Central memory CD8-positive, alpha-beta T cell (primary cell): ENCODE measurements around the gene NAIP.
"Not testable (repeated sequence)": the region's sequence is repeated elsewhere in the genome, so short reads cannot be mapped to it uniquely, and the experiment has no call there.

Experiments
- ATAC-seq: fragments of 150-1000 bp; cut with Tn5 transposase; replicated peaks from 2 replicates; pipeline ENCODE4 v1.10.0; 2022; ENCODE audit warnings: mild to moderate bottlenecking, moderate FRiP score, moderate number of reproducible peaks; ENCODE audit not compliant: poor library complexity, severe bottlenecking; ENCODE audit errors: extremely low read depth
- DNase-seq, 2 donors: peaks; one replicate each; pipeline ENCODE4 v3.0.0; 2021; ENCODE audit warnings: low spot score in 2 of 2
- H3K27ac Mint-ChIP-seq: one replicate; pipeline ENCODE4 v1.8.0; 2022; ENCODE audit warnings: low read depth, mild to moderate bottlenecking, moderate library complexity, mixed read lengths
- H3K27me3 Mint-ChIP-seq: one replicate; pipeline ENCODE4 v1.8.0; 2022; ENCODE audit warnings: mixed read lengths
- H3K36me3 Mint-ChIP-seq: one replicate; pipeline ENCODE4 v1.8.0; 2022; ENCODE audit warnings: mild to moderate bottlenecking, moderate library complexity, mixed read lengths; ENCODE audit not compliant: insufficient read depth
- H3K4me1 Mint-ChIP-seq: one replicate; pipeline ENCODE4 v1.8.0; 2022; ENCODE audit warnings: mixed read lengths
- H3K4me3 Mint-ChIP-seq: one replicate; pipeline ENCODE4 v1.8.0; 2022; ENCODE audit warnings: mild to moderate bottlenecking, moderate library complexity, mixed read lengths
- H3K9me3 Mint-ChIP-seq: one replicate; pipeline ENCODE4 v1.8.0; 2022; ENCODE audit warnings: mixed read lengths

The NAIP gene

DNA sequence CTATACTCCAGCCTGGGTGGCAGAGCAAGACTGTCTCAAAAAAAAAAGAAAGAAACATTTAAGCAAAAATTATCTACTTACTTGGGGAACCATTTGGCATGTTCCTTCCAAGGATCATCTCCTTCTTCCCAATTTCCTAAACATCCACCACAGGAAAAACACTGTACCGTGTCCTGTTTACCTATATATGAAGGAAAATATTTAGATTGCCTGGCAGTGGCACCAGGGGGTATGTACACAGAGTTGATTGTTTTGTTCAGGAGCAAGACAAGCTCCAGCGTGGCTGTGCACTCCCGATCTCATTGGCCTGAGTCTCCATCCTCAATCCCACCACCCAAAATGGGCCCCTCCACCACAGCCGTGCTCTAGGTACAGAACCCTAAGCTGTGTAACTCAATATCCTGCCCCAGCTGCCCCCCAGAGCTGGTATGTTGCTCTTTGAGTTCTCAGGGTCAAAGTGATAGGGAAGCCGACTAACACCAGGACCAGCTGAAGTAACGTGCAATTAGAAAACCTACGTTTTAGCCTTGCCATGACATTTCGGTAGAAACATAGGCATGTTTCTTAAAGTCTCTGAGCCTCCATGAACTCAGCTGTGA is 13.8 kb downstream of the NAIP start:
- no peaks in the 10 kb centered on the region for H3K4me1 Mint-ChIP-seq
- DNase-seq (no peak), ATAC-seq (no peak)
- no peaks in the 10 kb centered on the region for H3K36me3 Mint-ChIP-seq
- H3K27ac Mint-ChIP-seq: no peak overlapping the region
- H3K9me3 Mint-ChIP-seq: no peaks in the 10 kb centered on the region
- no peaks in the 10 kb centered on the region for H3K27me3 Mint-ChIP-seq
- H3K4me3 Mint-ChIP-seq: no peak overlapping the region

DNA sequence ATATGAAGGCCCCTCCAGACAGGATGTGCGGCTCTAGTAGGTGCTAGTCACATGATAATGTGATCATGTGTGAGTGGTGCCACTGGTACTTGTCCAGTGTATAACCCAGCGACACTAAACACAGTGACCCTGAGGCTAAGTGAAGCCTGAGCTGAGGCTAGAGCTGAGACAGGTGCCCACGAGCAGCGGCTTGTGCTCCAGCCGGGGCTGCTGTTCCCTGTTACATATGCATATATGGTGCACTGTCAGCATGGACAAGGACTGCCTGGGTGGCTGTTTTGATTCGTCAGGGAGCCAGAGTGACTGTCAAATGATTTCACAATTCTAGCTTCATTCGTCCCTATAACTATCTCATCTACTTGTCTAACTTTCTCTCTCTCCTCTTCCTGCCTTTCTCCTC is 18.2 kb downstream of the NAIP start:
- not testable (repeated sequence) for H3K9me3 Mint-ChIP-seq, H3K27ac Mint-ChIP-seq, DNase-seq, H3K36me3 Mint-ChIP-seq, H3K4me1 Mint-ChIP-seq, ATAC-seq, H3K27me3 Mint-ChIP-seq, H3K4me3 Mint-ChIP-seq

GRCh38 chr5:70984882-70985281 is 40.3 kb downstream of the NAIP start:
- H3K27ac Mint-ChIP-seq, ATAC-seq, H3K27me3 Mint-ChIP-seq, H3K4me3 Mint-ChIP-seq, H3K9me3 Mint-ChIP-seq, H3K36me3 Mint-ChIP-seq, H3K4me1 Mint-ChIP-seq, DNase-seq: not testable (repeated sequence)

- H3K9me3 Mint-ChIP-seq, ATAC-seq, H3K27me3 Mint-ChIP-seq, H3K4me1 Mint-ChIP-seq, H3K4me3 Mint-ChIP-seq, H3K36me3 Mint-ChIP-seq, DNase-seq, H3K27ac Mint-ChIP-seq: not testable (repeated sequence)
Measured at GRCh38 chr5:70967220-70967619, 57.9 kb downstream of the NAIP start.

GRCh38 chr5:70964531-70964930 is 60.6 kb downstream of the NAIP start:
- not testable (repeated sequence) for ATAC-seq, H3K9me3 Mint-ChIP-seq, H3K27ac Mint-ChIP-seq, H3K4me1 Mint-ChIP-seq, H3K27me3 Mint-ChIP-seq, DNase-seq, H3K4me3 Mint-ChIP-seq, H3K36me3 Mint-ChIP-seq

DNA sequence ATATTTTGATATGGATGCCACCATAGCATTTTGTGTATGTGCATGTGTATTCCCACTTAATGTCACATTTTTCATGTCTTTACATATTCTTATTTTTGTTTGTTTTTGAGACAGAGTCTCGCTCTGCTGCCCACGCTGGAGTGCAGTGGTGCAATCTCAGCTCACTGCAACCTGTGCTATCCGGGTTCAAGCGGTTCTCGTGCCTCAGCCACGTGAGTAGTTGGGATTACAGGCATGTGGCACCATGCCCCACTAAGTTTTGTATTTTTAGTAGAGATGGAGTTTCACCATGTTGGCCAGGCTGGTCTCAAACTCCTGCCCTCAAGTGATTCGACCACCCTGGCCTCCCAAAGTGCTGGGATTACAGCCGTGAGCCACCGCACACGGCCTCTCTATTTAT is 72.1 kb downstream of the NAIP start:
- DNase-seq, H3K4me3 Mint-ChIP-seq, H3K36me3 Mint-ChIP-seq, ATAC-seq, H3K27ac Mint-ChIP-seq, H3K4me1 Mint-ChIP-seq, H3K27me3 Mint-ChIP-seq, H3K9me3 Mint-ChIP-seq: not testable (repeated sequence)

GRCh38 chr5:70932560-70932959 is 92.6 kb downstream of the NAIP start:
- not testable (repeated sequence) for H3K4me3 Mint-ChIP-seq, H3K9me3 Mint-ChIP-seq, H3K27ac Mint-ChIP-seq, DNase-seq, H3K4me1 Mint-ChIP-seq, H3K36me3 Mint-ChIP-seq, ATAC-seq, H3K27me3 Mint-ChIP-seq

DNA sequence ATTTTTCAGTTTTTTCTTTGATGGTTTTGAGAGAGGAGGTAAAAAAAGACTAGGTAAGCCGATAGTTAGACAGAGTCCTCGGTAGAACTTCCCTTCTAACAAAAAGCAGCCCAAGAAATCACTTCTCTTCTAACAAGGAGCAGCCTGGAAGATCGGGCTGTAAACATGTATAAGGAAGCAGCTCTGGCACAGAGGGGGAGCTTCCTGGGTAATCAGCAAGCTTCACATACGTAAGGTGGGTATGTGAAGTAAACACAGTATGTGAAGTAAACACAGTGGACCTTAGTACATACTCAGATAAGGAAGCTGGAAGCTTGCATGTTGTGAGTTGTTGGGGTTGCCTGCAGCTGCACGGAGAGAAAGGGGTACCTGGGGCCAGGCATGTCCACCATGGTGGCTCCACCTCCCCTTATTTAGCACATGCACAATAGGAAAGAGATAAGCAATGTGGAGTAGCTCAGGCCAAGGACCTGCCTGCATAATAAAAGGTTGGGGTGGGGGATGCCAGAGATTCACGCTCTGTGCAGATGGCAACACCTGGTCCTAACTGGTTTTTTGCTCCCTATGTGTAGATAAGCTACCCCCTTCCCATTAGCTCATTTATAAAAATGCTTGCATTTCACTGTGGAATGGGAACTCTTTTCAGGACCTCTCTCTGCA is 93.3 kb downstream of the NAIP start:
- not testable (repeated sequence) for H3K4me1 Mint-ChIP-seq, H3K36me3 Mint-ChIP-seq, DNase-seq, H3K9me3 Mint-ChIP-seq, H3K27me3 Mint-ChIP-seq, ATAC-seq, H3K4me3 Mint-ChIP-seq, H3K27ac Mint-ChIP-seq

DNA sequence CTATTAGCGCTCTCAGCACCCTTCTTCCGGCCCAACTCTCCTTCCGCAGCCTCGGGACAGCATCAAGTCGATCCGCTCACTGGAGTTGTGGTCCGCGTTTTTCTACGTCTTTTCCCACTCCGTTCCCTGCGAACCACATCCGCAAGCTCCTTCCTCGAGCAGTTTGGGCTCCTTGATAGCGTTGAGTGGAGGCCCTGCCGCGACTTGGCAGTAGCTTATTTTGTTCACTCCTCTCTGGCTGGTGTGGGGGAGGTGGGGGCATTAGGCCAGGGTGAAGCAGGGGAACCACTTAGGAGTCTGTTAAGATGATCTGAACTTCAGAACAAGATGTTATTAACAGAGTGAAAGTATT is 100.0 kb downstream of the NAIP start:
- H3K36me3 Mint-ChIP-seq, H3K27me3 Mint-ChIP-seq, H3K9me3 Mint-ChIP-seq, DNase-seq, H3K27ac Mint-ChIP-seq, H3K4me1 Mint-ChIP-seq, H3K4me3 Mint-ChIP-seq: not testable (repeated sequence)
- ATAC-seq: peak; percentile 58
